ENCODE data around the gene ADAMTS15.

Gene ADAMTS15, protein sequence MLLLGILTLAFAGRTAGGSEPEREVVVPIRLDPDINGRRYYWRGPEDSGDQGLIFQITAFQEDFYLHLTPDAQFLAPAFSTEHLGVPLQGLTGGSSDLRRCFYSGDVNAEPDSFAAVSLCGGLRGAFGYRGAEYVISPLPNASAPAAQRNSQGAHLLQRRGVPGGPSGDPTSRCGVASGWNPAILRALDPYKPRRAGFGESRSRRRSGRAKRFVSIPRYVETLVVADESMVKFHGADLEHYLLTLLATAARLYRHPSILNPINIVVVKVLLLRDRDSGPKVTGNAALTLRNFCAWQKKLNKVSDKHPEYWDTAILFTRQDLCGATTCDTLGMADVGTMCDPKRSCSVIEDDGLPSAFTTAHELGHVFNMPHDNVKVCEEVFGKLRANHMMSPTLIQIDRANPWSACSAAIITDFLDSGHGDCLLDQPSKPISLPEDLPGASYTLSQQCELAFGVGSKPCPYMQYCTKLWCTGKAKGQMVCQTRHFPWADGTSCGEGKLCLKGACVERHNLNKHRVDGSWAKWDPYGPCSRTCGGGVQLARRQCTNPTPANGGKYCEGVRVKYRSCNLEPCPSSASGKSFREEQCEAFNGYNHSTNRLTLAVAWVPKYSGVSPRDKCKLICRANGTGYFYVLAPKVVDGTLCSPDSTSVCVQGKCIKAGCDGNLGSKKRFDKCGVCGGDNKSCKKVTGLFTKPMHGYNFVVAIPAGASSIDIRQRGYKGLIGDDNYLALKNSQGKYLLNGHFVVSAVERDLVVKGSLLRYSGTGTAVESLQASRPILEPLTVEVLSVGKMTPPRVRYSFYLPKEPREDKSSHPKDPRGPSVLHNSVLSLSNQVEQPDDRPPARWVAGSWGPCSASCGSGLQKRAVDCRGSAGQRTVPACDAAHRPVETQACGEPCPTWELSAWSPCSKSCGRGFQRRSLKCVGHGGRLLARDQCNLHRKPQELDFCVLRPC

DNA sequence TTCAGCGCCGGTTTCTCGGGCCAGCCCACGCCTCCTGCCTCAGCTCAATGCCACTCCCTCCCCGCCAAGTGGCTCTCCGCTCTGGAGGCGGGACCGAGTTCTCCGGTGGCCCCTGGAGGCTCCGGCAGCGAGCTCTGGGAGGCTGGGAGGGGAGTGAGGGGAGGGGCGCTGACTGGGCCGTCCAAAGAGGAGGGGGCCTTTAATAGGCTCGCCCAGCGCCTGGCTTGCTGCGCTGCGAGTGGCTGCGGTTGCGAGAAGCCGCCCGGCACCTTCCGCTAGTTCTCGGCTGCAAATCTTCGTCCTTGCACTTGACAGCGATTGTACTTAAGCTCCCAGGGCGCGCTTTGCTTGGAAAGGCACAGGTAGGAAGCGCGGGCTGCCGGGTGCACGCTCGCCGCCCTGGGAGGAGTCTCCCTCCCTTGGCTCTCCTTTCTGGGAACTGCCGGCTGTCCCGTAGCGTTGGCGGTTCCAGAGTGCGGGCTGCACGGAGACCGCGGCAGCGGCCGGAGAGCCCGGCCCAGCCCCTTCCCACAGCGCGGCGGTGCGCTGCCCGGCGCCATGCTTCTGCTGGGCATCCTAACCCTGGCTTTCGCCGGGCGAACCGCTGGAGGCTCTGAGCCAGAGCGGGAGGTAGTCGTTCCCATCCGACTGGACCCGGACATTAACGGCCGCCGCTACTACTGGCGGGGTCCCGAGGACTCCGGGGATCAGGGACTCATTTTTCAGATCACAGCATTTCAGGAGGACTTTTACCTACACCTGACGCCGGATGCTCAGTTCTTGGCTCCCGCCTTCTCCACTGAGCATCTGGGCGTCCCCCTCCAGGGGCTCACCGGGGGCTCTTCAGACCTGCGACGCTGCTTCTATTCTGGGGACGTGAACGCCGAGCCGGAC lies at the start of gene ADAMTS15:
Gene ADAMTS15, plus strand, starts transcription at position 230 of the 894 bp plus-strand sequence. Its CDS starts 329 bp downstream, at position 559.
- no peaks in the 10 kb centered on the region for H3K36me3 Mint-ChIP-seq
- H3K4me1 Mint-ChIP-seq (ENCODE audit: low read depth): peaks cover 9% of the 10 kb centered on the region
- H3K9me3 Mint-ChIP-seq (ENCODE audit: low read depth): no peaks in the 10 kb centered on the region
- no peak within 1 kb of the TSS for H3K27ac Mint-ChIP-seq
- H3K4me3 Mint-ChIP-seq: peak within 1 kb of the TSS; percentile 73
- H3K27me3 Mint-ChIP-seq: peaks cover 9% of the 10 kb centered on the region

GRCh38 chr11:130399196-130399595 lies 49.2 kb upstream of the ADAMTS15 start:
- Mint-ChIP-seq H3K36me3 (no peaks in the 10 kb centered on the region), H3K9me3 (ENCODE audit: low read depth) (no peaks in the 10 kb centered on the region), H3K27me3 (peaks cover 17% of the 10 kb centered on the region), H3K4me3 (no peak overlapping the region), H3K4me1 (ENCODE audit: low read depth) (peaks cover 7% of the 10 kb centered on the region), H3K27ac (no peak overlapping the region)

DNA sequence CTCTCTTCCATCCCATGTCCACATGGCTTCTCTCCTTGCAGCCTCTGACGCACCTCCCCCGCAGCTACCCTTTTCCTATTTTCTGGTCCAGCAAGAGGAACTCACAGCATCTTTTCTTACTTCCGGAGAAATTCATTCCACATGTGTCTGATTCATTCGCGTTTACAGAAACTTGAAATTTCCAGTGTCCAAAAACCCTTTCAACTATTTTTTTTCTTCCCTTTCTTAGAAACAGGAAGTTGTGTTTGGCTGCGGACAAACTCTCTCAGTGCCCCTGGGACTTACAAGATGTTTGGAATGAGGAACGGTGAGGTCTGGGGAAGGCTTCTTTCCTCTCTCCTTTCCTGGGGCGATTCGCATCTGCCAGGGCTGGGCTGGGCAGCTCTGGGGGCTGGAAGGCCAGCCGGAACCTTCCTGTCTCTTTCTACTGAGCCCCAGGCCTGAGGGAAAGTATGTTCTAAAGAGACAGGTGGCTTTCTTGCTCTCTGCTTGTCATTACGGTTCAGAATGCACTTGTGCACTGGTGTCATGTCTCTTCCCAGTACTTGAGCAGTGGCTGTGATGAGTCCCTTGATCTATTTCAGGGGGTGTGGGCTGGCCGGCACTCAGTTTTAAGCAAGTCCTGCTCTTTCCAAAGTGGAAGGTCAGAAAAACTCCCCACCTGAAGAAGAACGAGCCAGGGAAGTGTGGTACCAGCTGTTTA lies 47.5 kb upstream of the ADAMTS15 start:
- Mint-ChIP-seq H3K4me1 (ENCODE audit: low read depth) (peaks cover 7% of the 10 kb centered on the region), H3K27ac (no peak overlapping the region), H3K27me3 (peaks cover 17% of the 10 kb centered on the region), H3K4me3 (no peak overlapping the region), H3K9me3 (ENCODE audit: low read depth) (no peaks in the 10 kb centered on the region), H3K36me3 (no peaks in the 10 kb centered on the region)

DNA sequence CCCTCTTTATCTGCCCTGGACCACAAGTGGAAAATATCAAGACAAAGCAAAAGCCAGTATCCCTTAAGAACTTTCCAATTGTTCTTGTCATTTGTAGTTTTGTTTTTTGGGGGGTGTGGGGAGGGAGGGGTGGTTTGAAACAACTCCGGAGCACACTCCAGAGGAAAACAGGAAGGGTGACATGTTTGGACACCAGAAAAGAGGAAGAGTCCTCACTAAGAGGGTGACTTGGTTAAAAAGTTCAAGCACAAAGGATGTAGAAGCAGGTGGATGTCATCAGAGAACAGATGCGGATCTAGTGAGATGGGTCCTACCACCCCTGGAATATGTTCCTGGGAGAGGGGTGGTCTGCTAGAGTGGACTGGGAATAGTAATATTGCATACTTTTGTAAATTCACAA lies 45.9 kb upstream of the ADAMTS15 start:
- Mint-ChIP-seq H3K9me3 (ENCODE audit: low read depth) (no peaks in the 10 kb centered on the region), H3K27ac (no peak overlapping the region), H3K4me3 (no peak overlapping the region), H3K4me1 (ENCODE audit: low read depth) (peaks cover 7% of the 10 kb centered on the region), H3K27me3 (peaks cover 15% of the 10 kb centered on the region), H3K36me3 (no peaks in the 10 kb centered on the region)

- Mint-ChIP-seq H3K9me3 (ENCODE audit: low read depth) (no peaks in the 10 kb centered on the region), H3K4me1 (ENCODE audit: low read depth) (peaks cover 7% of the 10 kb centered on the region), H3K27ac (no peak overlapping the region), H3K4me3 (no peak overlapping the region), H3K36me3 (no peaks in the 10 kb centered on the region), H3K27me3 (peaks cover 10% of the 10 kb centered on the region)
Observed at GRCh38 chr11:130403271-130403804, 45.1 kb upstream of the ADAMTS15 start.

GRCh38 chr11:130403967-130404366 lies 44.5 kb upstream of the ADAMTS15 start:
- H3K4me3 Mint-ChIP-seq: no peak overlapping the region
- H3K27me3 Mint-ChIP-seq: peaks cover 9% of the 10 kb centered on the region
- H3K4me1 Mint-ChIP-seq (ENCODE audit: low read depth): peaks cover 7% of the 10 kb centered on the region
- no peaks in the 10 kb centered on the region for H3K9me3 Mint-ChIP-seq (ENCODE audit: low read depth)
- H3K27ac Mint-ChIP-seq: no peak overlapping the region
- H3K36me3 Mint-ChIP-seq: no peaks in the 10 kb centered on the region

DNA sequence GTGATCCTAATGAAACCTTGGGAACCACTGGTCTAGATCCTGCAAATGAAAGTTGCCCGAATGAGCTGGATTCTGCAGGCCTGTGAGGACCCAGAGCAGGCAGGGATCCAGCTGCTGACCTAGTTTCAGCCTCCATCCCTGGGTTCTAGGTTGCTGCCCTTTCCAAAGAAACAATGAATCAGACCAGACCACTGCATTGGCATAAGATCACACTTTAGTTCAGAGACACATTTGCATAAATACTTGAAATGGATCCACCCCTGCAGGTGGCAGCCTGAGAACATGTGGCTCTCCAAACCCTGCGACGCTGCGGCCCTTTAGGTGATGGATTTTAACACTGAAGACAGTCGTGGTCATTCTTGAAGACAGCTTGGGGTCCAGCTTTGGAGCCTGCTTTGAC lies 43.7 kb upstream of the ADAMTS15 start:
- Mint-ChIP-seq H3K4me3 (no peak overlapping the region), H3K4me1 (ENCODE audit: low read depth) (peaks cover 7% of the 10 kb centered on the region), H3K27me3 (peaks cover 9% of the 10 kb centered on the region), H3K9me3 (ENCODE audit: low read depth) (no peaks in the 10 kb centered on the region), H3K36me3 (no peaks in the 10 kb centered on the region), H3K27ac (no peak overlapping the region)

- Mint-ChIP-seq H3K4me1 (ENCODE audit: low read depth) (peaks cover 4% of the 10 kb centered on the region), H3K9me3 (ENCODE audit: low read depth) (no peaks in the 10 kb centered on the region), H3K36me3 (no peaks in the 10 kb centered on the region), H3K4me3 (no peak overlapping the region), H3K27me3 (peaks cover 4% of the 10 kb centered on the region), H3K27ac (no peak overlapping the region)
Observed at GRCh38 chr11:130405428-130405827, 43.0 kb upstream of the ADAMTS15 start.

- no peaks in the 10 kb centered on the region for H3K4me1 Mint-ChIP-seq (ENCODE audit: low read depth)
- no peaks in the 10 kb centered on the region for H3K36me3 Mint-ChIP-seq
Observed at GRCh38 chr11:130407978-130408377, 40.5 kb upstream of the ADAMTS15 start.

DNA sequence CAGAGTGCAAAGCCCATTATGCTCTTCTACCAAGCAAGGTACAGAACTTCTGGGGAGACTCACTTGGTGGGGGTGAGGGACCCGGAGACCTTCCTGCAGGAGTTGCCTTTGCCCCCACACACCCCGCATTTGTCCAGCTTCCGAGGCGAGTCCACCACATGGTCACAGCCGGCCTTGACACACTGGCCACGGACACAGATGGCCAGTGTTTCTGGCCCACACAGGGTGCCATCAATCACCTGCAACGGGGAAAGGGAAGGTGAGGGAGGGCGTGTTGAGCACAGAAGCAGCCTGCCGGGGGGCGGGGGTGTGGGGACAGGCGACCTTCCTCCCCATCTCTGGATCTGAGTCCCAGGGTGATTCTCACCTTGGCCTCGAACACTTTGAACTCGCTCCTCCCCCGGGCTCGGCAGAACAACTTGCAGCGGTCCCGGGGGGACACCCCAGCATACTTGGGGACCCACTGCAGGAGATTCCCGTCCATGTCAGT lies 40.0 kb upstream of the ADAMTS15 start:
- Mint-ChIP-seq H3K9me3 (ENCODE audit: low read depth) (no peaks in the 10 kb centered on the region), H3K4me1 (ENCODE audit: low read depth) (no peaks in the 10 kb centered on the region), H3K36me3 (no peaks in the 10 kb centered on the region), H3K27me3 (peaks cover 1% of the 10 kb centered on the region), H3K4me3 (no peak overlapping the region), H3K27ac (no peak overlapping the region)

More at GRCh38 chr11:130407978-130408377, 40.5 kb upstream of the ADAMTS15 start:
- Mint-ChIP-seq H3K27ac (no peak overlapping the region), H3K27me3 (peaks cover 1% of the 10 kb centered on the region), H3K4me3 (no peak overlapping the region), H3K9me3 (ENCODE audit: low read depth) (no peaks in the 10 kb centered on the region)

DNA sequence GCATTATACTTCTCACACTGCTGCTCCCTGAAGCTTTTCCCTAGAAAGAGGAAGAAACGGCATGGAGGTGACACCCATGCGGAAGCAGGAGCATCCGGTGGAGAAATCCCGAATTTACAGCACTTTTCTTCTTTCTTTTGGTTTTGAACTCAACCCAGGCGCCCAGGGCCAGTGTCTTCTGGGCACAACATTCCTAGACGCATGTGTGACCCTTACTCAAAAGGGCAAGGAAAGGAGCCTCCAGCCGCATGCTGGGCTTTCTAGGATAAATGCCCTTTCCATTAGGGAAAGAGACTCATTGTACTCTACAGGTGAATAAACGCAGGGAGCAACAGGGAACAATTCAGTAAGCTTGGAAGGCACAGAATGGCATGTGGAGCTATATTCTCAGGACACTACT lies 39.5 kb upstream of the ADAMTS15 start:
- H3K4me1 Mint-ChIP-seq (ENCODE audit: low read depth): no peaks in the 10 kb centered on the region
- H3K27me3 Mint-ChIP-seq: no peaks in the 10 kb centered on the region
- H3K9me3 Mint-ChIP-seq (ENCODE audit: low read depth): no peaks in the 10 kb centered on the region
- H3K36me3 Mint-ChIP-seq: no peaks in the 10 kb centered on the region
- no peak overlapping the region for H3K27ac Mint-ChIP-seq
- no peak overlapping the region for H3K4me3 Mint-ChIP-seq

DNA sequence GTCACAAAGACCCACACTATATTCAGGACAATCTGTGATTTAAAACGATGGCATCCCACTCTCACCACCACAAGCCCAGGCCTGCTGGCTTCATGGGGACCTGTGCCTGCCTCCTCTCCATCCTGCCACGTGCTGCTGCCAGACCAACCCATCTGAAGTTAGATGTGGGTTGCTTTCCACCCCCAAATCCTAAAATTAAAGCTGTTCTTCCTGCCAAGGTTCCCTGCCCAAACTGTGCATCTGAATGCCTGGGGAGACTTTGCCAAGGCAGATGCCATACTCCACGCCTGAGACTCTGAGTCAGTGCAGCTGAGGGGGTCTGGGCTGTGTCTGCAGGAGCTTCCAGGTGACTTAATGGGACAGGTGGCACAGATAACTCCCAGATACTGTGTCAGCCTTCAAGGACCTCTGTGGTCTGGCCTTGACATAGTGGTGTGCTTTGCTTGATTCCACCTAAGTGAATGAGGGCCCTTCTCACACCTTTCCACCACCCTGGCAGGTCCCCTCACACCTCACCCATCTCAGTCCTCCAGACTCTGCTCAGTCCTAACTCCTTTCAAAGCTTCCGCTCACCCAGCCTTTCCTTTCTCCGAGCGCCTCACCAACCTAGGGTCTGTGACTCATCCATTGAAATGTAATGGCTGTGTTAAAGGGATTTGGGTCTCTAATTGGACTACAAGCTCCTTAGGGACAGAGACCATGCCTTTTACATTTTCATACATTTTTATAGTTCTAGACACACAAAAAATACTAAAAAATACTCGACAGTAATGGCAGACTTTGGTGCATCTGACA lies 38.7 kb upstream of the ADAMTS15 start:
- H3K27me3 Mint-ChIP-seq: no peaks in the 10 kb centered on the region
- no peaks in the 10 kb centered on the region for H3K4me1 Mint-ChIP-seq (ENCODE audit: low read depth)
- H3K9me3 Mint-ChIP-seq (ENCODE audit: low read depth): no peaks in the 10 kb centered on the region
- H3K4me3 Mint-ChIP-seq: no peak overlapping the region
- no peak overlapping the region for H3K27ac Mint-ChIP-seq
- no peaks in the 10 kb centered on the region for H3K36me3 Mint-ChIP-seq

DNA sequence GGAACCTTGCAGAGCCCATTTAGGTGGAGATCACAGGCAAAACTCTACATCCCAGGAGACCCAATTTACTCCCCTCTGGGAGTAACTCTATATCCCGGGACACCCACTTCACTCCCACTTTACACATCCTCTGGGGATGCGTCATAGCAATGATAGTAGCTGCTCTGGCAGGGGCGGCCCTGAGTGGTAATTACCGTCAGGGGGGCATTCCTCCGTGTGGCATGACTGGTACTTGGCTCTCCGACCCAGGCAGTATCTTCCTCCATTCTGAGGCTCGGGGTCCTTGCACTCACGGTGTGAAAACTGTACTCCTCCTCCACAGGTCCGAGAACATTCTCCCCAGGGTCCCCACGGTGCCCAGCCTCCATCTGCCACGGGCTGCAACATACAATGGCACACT lies 37.2 kb upstream of the ADAMTS15 start:
- H3K4me1 Mint-ChIP-seq (ENCODE audit: low read depth): no peaks in the 10 kb centered on the region
- H3K36me3 Mint-ChIP-seq: no peaks in the 10 kb centered on the region
- no peak overlapping the region for H3K4me3 Mint-ChIP-seq
- no peaks in the 10 kb centered on the region for H3K27me3 Mint-ChIP-seq
- no peak overlapping the region for H3K27ac Mint-ChIP-seq
- no peaks in the 10 kb centered on the region for H3K9me3 Mint-ChIP-seq (ENCODE audit: low read depth)

Data from activated naive CD8-positive, alpha-beta T cell (primary cell).